GM23338 (cell line): Measurements from ENCODE around the gene CUX1. TPM values are rescaled to one million over a fixed set of nuclear protein-coding genes. Genes with fewer than 3 reads are reported as not detected.

Experiments
- ATAC-seq: fragments of 200-7000 bp; cut with Tn5 transposase; 3 replicates; pipeline ENCODE4 v1.9.1; 2020
- DNase-seq: peaks from one replicate; pipeline ENCODE4 v3.0.0-alpha.2; 2015; ENCODE audit warnings: low spot score
- H2AFZ ChIP-seq: fragments of 200-600 bp; sonication (generic); 2 replicates; pipeline ENCODE4 v1.8.0; 2016; ENCODE audit warnings: antibody characterized with exemption, mild to moderate bottlenecking, moderate library complexity
- H3F3A ChIP-seq: fragments of 200-600 bp; sonication (generic); replicated peaks from 2 replicates; pipeline ENCODE4 v1.8.0; 2017; ENCODE audit warnings: antibody characterized with exemption, mixed run types, low read depth
- H3K27ac ChIP-seq: fragments of 200-600 bp; sonication (generic); 2 replicates; pipeline ENCODE4 v1.6.1; 2016; ENCODE audit warnings: low read depth
- H3K27me3 ChIP-seq: fragments of 200-600 bp; sonication (generic); 2 replicates; pipeline ENCODE4 v1.8.0; 2016; ENCODE audit warnings: mild to moderate bottlenecking, mixed run types, moderate library complexity; ENCODE audit not compliant: insufficient read depth
- H3K36me3 ChIP-seq: fragments of 200-600 bp; sonication (generic); 2 replicates; pipeline ENCODE4 v1.8.0; 2016; ENCODE audit warnings: mild to moderate bottlenecking; ENCODE audit not compliant: insufficient read depth
- H3K4me1 ChIP-seq: fragments of 200-600 bp; sonication (generic); 2 replicates; pipeline ENCODE4 v1.8.0; 2016; ENCODE audit warnings: mild to moderate bottlenecking, moderate library complexity; ENCODE audit not compliant: insufficient read depth
- H3K4me2 ChIP-seq: fragments of 200-600 bp; sonication (generic); 2 replicates; pipeline ENCODE4 v1.7.1; 2017; ENCODE audit warnings: mixed run types
- H3K4me3 ChIP-seq: fragments of 200-600 bp; sonication (generic); 2 replicates; pipeline ENCODE4 v1.6.1; 2016; ENCODE audit warnings: mixed run types
- H3K79me2 ChIP-seq: fragments of 200-600 bp; sonication (generic); replicated peaks from 2 replicates; pipeline ENCODE4 v1.8.0; 2017; ENCODE audit warnings: mild to moderate bottlenecking; ENCODE audit not compliant: insufficient read depth
- H3K9me2 ChIP-seq: fragments of 200-600 bp; sonication (generic); 2 replicates; pipeline ENCODE4 v1.8.0; 2017; ENCODE audit not compliant: insufficient read depth
- H4K20me1 ChIP-seq: fragments of 200-600 bp; sonication (generic); replicated peaks from 2 replicates; pipeline ENCODE4 v1.8.0; 2017; ENCODE audit warnings: mild to moderate bottlenecking; ENCODE audit not compliant: insufficient read depth
- H3K27ac Mint-ChIP-seq: 2 replicates; pipeline ENCODE4 v1.8.0; 2020; ENCODE audit warnings: inconsistent platforms, mild to moderate bottlenecking, moderate library complexity, mixed read lengths
- H3K27me3 Mint-ChIP-seq: 3 replicates; pipeline ENCODE4 v1.8.0; 2022; ENCODE audit warnings: low read depth, mild to moderate bottlenecking, moderate library complexity, mixed read lengths, inconsistent platforms; ENCODE audit not compliant: insufficient read depth, poor library complexity
- H3K36me3 Mint-ChIP-seq: 3 replicates; pipeline ENCODE4 v1.8.0; 2021; ENCODE audit warnings: low read depth, mild to moderate bottlenecking, inconsistent platforms, moderate library complexity, mixed read lengths
- H3K4me1 Mint-ChIP-seq: 3 replicates; pipeline ENCODE4 v1.8.0; 2020; ENCODE audit warnings: mild to moderate bottlenecking, inconsistent platforms, mixed read lengths
- H3K4me3 Mint-ChIP-seq: 3 replicates; pipeline ENCODE4 v1.8.0; 2021; ENCODE audit warnings: moderate library complexity, mild to moderate bottlenecking, inconsistent platforms, mixed read lengths
- H3K9me3 Mint-ChIP-seq: 3 replicates; pipeline ENCODE4 v1.8.0; 2020; ENCODE audit warnings: moderate library complexity, mild to moderate bottlenecking, inconsistent platforms, mixed read lengths
- ETS1 ChIP-seq: IDR thresholded peaks from 2 replicates; pipeline ENCODE4 v1.6.1; 2016; ENCODE audit warnings: antibody characterized with exemption
- JUNB ChIP-seq: IDR thresholded peaks from one replicate; pipeline ENCODE4 v1.6.1; 2016; ENCODE audit warnings: antibody characterized with exemption; ENCODE audit not compliant: unreplicated experiment
- POLR2AphosphoS5 ChIP-seq: IDR thresholded peaks from 2 replicates; pipeline ENCODE4 v1.6.1; 2016; ENCODE audit warnings: antibody characterized with exemption, low read depth
- REST ChIP-seq: IDR thresholded peaks from one replicate; pipeline ENCODE4 v1.6.1; 2018; ENCODE audit warnings: antibody characterized with exemption; ENCODE audit not compliant: unreplicated experiment
- STAT1 ChIP-seq: IDR thresholded peaks from one replicate; pipeline ENCODE4 v1.6.1; 2016; ENCODE audit warnings: antibody characterized with exemption; ENCODE audit not compliant: unreplicated experiment
- ZNF114 ChIP-seq: fragments of 250-450 bp; sonication (Bioruptor Pico); IDR thresholded peaks from 2 replicates; pipeline ENCODE4 v1.5.0; 2020; ENCODE audit warnings: mild to moderate bottlenecking, moderate library complexity
- ZNF331 ChIP-seq: fragments of 250-450 bp; sonication (Bioruptor Pico); IDR thresholded peaks from 2 replicates; pipeline ENCODE4 v1.5.0; 2020; ENCODE audit warnings: low read depth, mild to moderate bottlenecking, moderate library complexity
- ZNF462 ChIP-seq: fragments of 250-450 bp; sonication (Bioruptor Pico); IDR thresholded peaks from 2 replicates; pipeline ENCODE4 v1.5.0; 2020; ENCODE audit warnings: mild to moderate bottlenecking, moderate library complexity
- polyA plus RNA-seq: library from polyadenylated mRNA; unstranded; fragments of >200 nt; fragmentation: Nextera tagmentation; extraction: Ambion mirVana; gene quantifications from 2 replicates; pipeline ENCODE4 v1.2.1, GENCODE V29; 2016
- total RNA-seq: library from RNA; depleted of rRNA; stranded (reverse); fragments of >200 nt; shearing (Covaris generic); gene quantifications from 2 replicates; pipeline ENCODE4 v1.2.3, GENCODE V29; 2014

The CUX1 gene
- total and polyA plus RNA-seq, 2 experiments from 2014 or later = 49.9 to 64.0 TPM

GRCh38 chr7:102120666-102121195, 303.3 kb downstream of the CUX1 start (continued):
- TF ChIP-seq REST (no peak), ZNF331 (CRISPR knock-in tag) (no peak), ZNF114 (CRISPR knock-in tag) (no peak)

DNA sequence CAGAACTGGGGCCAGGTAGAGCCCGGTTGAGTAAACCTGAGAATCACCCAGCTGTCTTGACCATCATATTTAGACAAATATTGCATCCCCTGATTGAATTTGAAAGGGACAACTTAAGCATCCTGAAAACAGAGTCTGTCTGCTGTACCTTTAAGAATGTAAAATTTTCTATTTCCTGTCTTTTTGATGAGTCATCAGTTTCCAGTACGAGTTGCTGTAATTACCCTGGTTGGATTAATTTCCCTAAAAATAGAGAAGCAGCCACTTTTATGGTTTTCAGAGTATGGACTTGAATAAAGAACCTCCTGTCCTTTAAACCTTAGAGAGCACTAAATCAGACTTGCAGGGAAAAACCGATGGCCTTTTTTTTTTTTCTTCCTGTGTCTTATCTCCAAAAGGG, 304.6 kb downstream of the CUX1 start:
- H4K20me1 ChIP-seq = no peaks in the 10 kb centered on the region
- H3K4me3 ChIP-seq = no peak overlapping the region
- Mint-ChIP-seq H3K4me3 (no peak overlapping the region), H3K36me3 (peaks cover 21% of the 10 kb centered on the region), H3K4me1 (peaks cover 32% of the 10 kb centered on the region), H3K9me3 (peaks cover 10% of the 10 kb centered on the region; the same call in 2 of the 3 replicates), H3K27ac (peak overlapping the region; percentile 95), H3K27me3 (peaks cover 3% of the 10 kb centered on the region)
- H3K4me1 ChIP-seq = peaks cover 15% of the 10 kb centered on the region
- peaks cover 5% of the 10 kb centered on the region; the same call in 1 of the 2 replicates for H3K79me2 ChIP-seq
- H3K36me3 ChIP-seq = no peaks in the 10 kb centered on the region
- TF ChIP-seq JUNB = no peak
- no peak overlapping the region for H3K4me2 ChIP-seq
- no peak overlapping the region for H2AFZ ChIP-seq
- no peak for ATAC-seq
- H3K9me2 ChIP-seq = no peaks in the 10 kb centered on the region
- peak overlapping the region; percentile 29 for H3K27ac ChIP-seq
- no peaks in the 10 kb centered on the region for H3K27me3 ChIP-seq
- DNase-seq = no peak
- no peaks in the 10 kb centered on the region for H3F3A ChIP-seq

- Histone ChIP-seq H3K4me2 (no peak overlapping the region), H4K20me1 (no peaks in the 10 kb centered on the region), H3K79me2 (peaks cover 5% of the 10 kb centered on the region; the same call in 1 of the 2 replicates), H3K36me3 (no peaks in the 10 kb centered on the region), H3K27ac (peak overlapping the region; percentile 91), H3K4me1 (peaks cover 15% of the 10 kb centered on the region), H2AFZ (no peak overlapping the region), H3K4me3 (no peak overlapping the region), H3K27me3 (no peaks in the 10 kb centered on the region), H3F3A (no peaks in the 10 kb centered on the region), H3K9me2 (no peaks in the 10 kb centered on the region)
- peak; percentile 90 for ATAC-seq
- Mint-ChIP-seq H3K36me3 (peaks cover 33% of the 10 kb centered on the region), H3K27ac (peak overlapping the region; percentile 90), H3K4me3 (no peak overlapping the region), H3K9me3 (peaks cover 16% of the 10 kb centered on the region; the same call in 2 of the 3 replicates), H3K27me3 (peaks cover 2% of the 10 kb centered on the region), H3K4me1 (peaks cover 29% of the 10 kb centered on the region)
- DNase-seq = peak; percentile 76
- TF ChIP-seq STAT1 (no peak), POLR2AphosphoS5 (no peak), ZNF462 (CRISPR knock-in tag) (no peak), ETS1 (no peak)
Measured at GRCh38 chr7:102125127-102125596, 307.7 kb downstream of the CUX1 start.
